DND-41 (cell line): Measurements from ENCODE around the gene HOTAIR.

Experiments
- ATAC-seq: fragments of 200-7000 bp; cut with Tn5 transposase; 3 replicates; pipeline ENCODE4 v1.9.1; 2021; ENCODE audit warnings: low read depth; ENCODE audit not compliant: insufficient read depth
- DNase-seq: peaks from one replicate; pipeline ENCODE4 v3.0.0-alpha.2; 2020
- H2AFZ ChIP-seq: 2 replicates; pipeline ENCODE4 v1.6.0; 2012; ENCODE audit warnings: low read depth, low read length
- H3K27ac ChIP-seq: 2 replicates; pipeline ENCODE4 v1.5.1; 2012; ENCODE audit warnings: low read length, inconsistent platforms
- H3K27me3 ChIP-seq: fragments of 200-600 bp; sonication (generic); 2 replicates; pipeline ENCODE4 v1.6.0; 2012; ENCODE audit warnings: low read length, mild to moderate bottlenecking, inconsistent platforms; ENCODE audit not compliant: insufficient read depth, poor library complexity
- H3K36me3 ChIP-seq: 2 replicates; pipeline ENCODE4 v1.5.1; 2012; ENCODE audit warnings: low read length, inconsistent platforms; ENCODE audit not compliant: insufficient read depth
- H3K4me1 ChIP-seq: 2 replicates; pipeline ENCODE4 v1.5.1; 2012; ENCODE audit warnings: mild to moderate bottlenecking, low read length; ENCODE audit not compliant: insufficient read depth
- H3K4me2 ChIP-seq: 2 replicates; pipeline ENCODE4 v1.6.0; 2012; ENCODE audit warnings: mild to moderate bottlenecking, moderate library complexity, low read length, inconsistent platforms; ENCODE audit not compliant: insufficient read depth
- H3K4me3 ChIP-seq, 2 experiments: fragments of 200-600 bp in 1 of 2; shearing (Covaris generic) in 1 of 2; 2 replicates each; pipeline ENCODE4 v1.5.1; 2012 to 2016; ENCODE audit warnings: inconsistent platforms in 2 of 2, low read length in 2 of 2, mild to moderate bottlenecking in 2 of 2, low read depth in 1 of 2, moderate library complexity in 1 of 2
- H3K79me2 ChIP-seq: 2 replicates; pipeline ENCODE4 v1.6.0; 2012; ENCODE audit warnings: low read length, inconsistent platforms; ENCODE audit not compliant: insufficient read depth
- H3K9ac ChIP-seq: 2 replicates; pipeline ENCODE4 v1.6.0; 2012; ENCODE audit warnings: low read depth, mild to moderate bottlenecking, inconsistent platforms, low read length, moderate library complexity
- H3K9me3 ChIP-seq: 2 replicates; pipeline ENCODE4 v1.5.1; 2012; ENCODE audit warnings: low read length, moderate library complexity, mild to moderate bottlenecking, inconsistent platforms; ENCODE audit not compliant: insufficient read depth, severe bottlenecking
- H4K20me1 ChIP-seq: 2 replicates; pipeline ENCODE4 v1.6.0; 2012; ENCODE audit warnings: low read length; ENCODE audit not compliant: insufficient read depth
- EZH2 ChIP-seq: IDR thresholded peaks from 3 replicates; pipeline ENCODE4 v1.6.1; 2012; ENCODE audit warnings: borderline replicate concordance, low read depth, mild to moderate bottlenecking, moderate library complexity, low read length, inconsistent platforms; ENCODE audit not compliant: severe bottlenecking
- TF ChIP-seq, protein P1 (sequence below): IDR thresholded peaks from 2 replicates; pipeline ENCODE4 v1.5.1; 2012; ENCODE audit warnings: borderline replicate concordance, low read length, moderate library complexity, mild to moderate bottlenecking; ENCODE audit not compliant: poor library complexity, severe bottlenecking; ENCODE audit errors: extremely low read depth

The HOTAIR gene

DNA sequence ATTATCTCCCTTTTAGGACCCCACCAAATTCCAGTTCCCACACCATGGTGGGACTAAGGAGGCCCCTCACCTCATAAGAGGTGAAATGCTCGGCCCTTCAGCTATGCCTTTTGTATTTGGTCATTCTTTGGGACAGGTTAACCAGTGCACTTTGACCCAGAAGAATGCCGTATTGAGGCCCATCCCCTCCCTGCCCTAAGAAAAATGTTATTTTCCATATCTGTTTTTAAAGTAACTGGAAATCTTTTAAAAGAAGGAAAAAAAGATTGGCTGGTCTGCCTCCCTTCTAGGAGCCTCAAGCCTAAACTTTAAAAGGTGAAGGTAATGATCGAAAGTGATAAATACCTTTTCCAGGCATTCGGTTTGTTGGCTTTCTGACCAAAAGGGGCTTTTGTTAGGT, 41.8 kb downstream of the HOTAIR start:
- H3K27me3 ChIP-seq: peaks cover 49% of the 10 kb centered on the region
- TF ChIP-seq, protein P1, sequence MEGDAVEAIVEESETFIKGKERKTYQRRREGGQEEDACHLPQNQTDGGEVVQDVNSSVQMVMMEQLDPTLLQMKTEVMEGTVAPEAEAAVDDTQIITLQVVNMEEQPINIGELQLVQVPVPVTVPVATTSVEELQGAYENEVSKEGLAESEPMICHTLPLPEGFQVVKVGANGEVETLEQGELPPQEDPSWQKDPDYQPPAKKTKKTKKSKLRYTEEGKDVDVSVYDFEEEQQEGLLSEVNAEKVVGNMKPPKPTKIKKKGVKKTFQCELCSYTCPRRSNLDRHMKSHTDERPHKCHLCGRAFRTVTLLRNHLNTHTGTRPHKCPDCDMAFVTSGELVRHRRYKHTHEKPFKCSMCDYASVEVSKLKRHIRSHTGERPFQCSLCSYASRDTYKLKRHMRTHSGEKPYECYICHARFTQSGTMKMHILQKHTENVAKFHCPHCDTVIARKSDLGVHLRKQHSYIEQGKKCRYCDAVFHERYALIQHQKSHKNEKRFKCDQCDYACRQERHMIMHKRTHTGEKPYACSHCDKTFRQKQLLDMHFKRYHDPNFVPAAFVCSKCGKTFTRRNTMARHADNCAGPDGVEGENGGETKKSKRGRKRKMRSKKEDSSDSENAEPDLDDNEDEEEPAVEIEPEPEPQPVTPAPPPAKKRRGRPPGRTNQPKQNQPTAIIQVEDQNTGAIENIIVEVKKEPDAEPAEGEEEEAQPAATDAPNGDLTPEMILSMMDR: no peak
- no peak for TF ChIP-seq EZH2
- no peak overlapping the region for H3K4me3 ChIP-seq
- DNase-seq (no peak), ATAC-seq (no peak)
- no peak overlapping the region for H3K27ac ChIP-seq
- H4K20me1 ChIP-seq: no peaks in the 10 kb centered on the region
- H3K9me3 ChIP-seq: no peaks in the 10 kb centered on the region
- H2AFZ ChIP-seq: no peak overlapping the region
- H3K9ac ChIP-seq: no peak overlapping the region
- H3K36me3 ChIP-seq: no peaks in the 10 kb centered on the region
- H3K79me2 ChIP-seq: no peaks in the 10 kb centered on the region
- H3K4me2 ChIP-seq: no peak overlapping the region
- H3K4me1 ChIP-seq: no peaks in the 10 kb centered on the region

DNA sequence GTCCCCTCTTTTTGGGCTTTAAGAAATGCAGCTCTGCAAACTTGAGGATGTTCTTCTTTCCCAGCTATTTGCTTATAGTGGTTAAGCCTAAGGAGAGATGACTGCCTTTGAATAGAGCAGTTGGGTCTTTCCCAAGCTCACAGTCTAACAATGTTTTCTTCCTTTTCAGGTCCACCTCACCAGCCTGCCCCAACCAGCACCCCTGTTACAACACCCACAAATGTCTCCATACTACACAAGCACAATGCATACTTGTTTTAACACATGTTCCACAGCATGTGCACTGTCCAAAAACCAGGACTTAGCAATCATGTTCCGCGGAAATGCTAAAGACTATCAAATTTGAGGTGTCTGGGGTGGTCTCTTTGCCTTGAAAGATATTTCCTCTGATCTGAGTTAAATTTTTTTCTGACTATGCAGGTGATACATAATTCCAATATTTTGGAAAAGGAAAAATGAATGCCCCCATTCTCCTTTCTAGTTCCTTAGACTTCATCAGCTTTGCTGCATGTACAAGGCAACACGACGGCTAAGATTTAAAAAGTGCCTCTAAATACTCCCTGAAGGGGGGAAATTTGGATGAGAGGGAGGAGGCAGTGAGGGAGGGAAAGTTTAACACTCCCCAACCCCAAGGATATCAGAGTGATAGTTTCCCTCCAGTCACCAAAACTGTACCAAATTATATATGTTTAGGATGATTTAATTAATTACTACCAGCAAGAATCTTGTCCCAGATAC, 42.7 kb downstream of the HOTAIR start:
- no peaks in the 10 kb centered on the region for H3K9me3 ChIP-seq
- H3K4me1 ChIP-seq: no peaks in the 10 kb centered on the region
- H3K27me3 ChIP-seq: peaks cover 47% of the 10 kb centered on the region
- H3K9ac ChIP-seq: no peak overlapping the region
- no peak for DNase-seq
- H4K20me1 ChIP-seq: no peaks in the 10 kb centered on the region
- ATAC-seq: no peak
- no peak overlapping the region for H2AFZ ChIP-seq
- no peak overlapping the region for H3K4me2 ChIP-seq
- no peaks in the 10 kb centered on the region for H3K79me2 ChIP-seq
- H3K4me3 ChIP-seq: no peak overlapping the region
- no peak overlapping the region for H3K27ac ChIP-seq
- TF ChIP-seq, protein P1: no peak
- TF ChIP-seq EZH2: no peak
- no peaks in the 10 kb centered on the region for H3K36me3 ChIP-seq

DNA sequence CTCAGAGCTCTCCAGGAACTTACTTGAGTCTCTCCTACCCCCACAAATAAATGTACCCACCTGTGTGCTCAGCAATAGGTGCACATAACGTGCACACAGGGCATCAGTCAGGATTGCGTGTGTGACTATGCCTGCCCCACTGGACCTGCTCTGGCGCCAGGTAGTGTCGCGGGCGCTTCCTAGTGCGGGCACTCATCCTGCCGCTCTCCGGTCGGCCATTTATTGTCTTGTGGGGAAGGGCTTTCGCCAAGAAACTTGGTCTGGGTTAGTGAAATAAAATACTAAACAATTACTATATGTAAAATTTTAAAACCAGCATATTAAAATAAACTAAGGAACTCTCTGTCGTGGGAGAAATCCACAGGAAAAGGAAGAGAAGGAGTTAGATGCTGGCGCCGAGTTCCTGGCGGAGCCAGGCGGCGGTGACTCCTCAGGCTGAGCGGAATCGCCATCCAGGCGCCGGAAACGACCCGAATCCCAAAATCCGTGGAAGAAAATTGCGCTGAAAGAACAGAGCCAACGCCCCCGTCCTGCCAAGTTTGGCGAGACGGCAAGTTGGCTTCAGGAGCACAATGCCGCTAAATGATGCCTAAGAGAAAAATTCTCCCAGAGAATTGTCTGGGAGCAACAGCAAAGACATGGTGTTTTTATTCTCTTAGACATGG, 44.0 kb downstream of the HOTAIR start:
- H3K4me3 ChIP-seq: no peak overlapping the region
- H3K9me3 ChIP-seq: no peaks in the 10 kb centered on the region
- H3K4me2 ChIP-seq: no peak overlapping the region
- DNase-seq (no peak), ATAC-seq (no peak)
- H3K36me3 ChIP-seq: no peaks in the 10 kb centered on the region
- H3K9ac ChIP-seq: no peak overlapping the region
- no peaks in the 10 kb centered on the region for H3K79me2 ChIP-seq
- no peaks in the 10 kb centered on the region for H4K20me1 ChIP-seq
- peaks cover 53% of the 10 kb centered on the region for H3K27me3 ChIP-seq
- no peak overlapping the region for H3K27ac ChIP-seq
- TF ChIP-seq, protein P1: no peak
- no peak for TF ChIP-seq EZH2
- no peaks in the 10 kb centered on the region for H3K4me1 ChIP-seq
- no peak overlapping the region for H2AFZ ChIP-seq
